Lung (tissue), 12 donors: ENCODE results near the gene PPP1R27. TPM values are rescaled to one million over a fixed set of nuclear protein-coding genes. Genes with fewer than 3 reads are reported as not detected.

Experiments
- ATAC-seq: fragments of 200-7000 bp; cut with Tn5 transposase; one replicate; pipeline ENCODE4 v1.9.1; 2020; ENCODE audit warnings: moderate number of reproducible peaks; ENCODE audit not compliant: insufficient read depth, low FRiP score
- DNase-seq, 3 donors: peaks; one replicate each; pipeline ENCODE4 v3.0.0-alpha.2; 2013 to 2017
- H3K27ac ChIP-seq, 2 donors: one replicate each; pipeline ENCODE4 v1.5.1; 2013; ENCODE audit warnings: mild to moderate bottlenecking in 2 of 2, moderate library complexity in 2 of 2, control low read depth in 1 of 2, inconsistent platforms in 1 of 2, low read depth in 1 of 2, low read length in 1 of 2
- H3K27me3 ChIP-seq, 3 donors: one replicate each; pipeline ENCODE4 v1.5.1; 2013; ENCODE audit warnings: low read length in 2 of 3; ENCODE audit not compliant: control insufficient read depth in 3 of 3, insufficient read depth in 3 of 3
- H3K36me3 ChIP-seq, 4 donors: one replicate each; pipeline ENCODE4 v1.5.1; 2013; ENCODE audit warnings: low read length in 4 of 4, mild to moderate bottlenecking in 1 of 4, moderate library complexity in 1 of 4; ENCODE audit not compliant: control insufficient read depth in 4 of 4, insufficient read depth in 4 of 4
- H3K4me1 ChIP-seq, 5 donors: one replicate each; pipeline ENCODE4 v1.5.1; 2013; ENCODE audit warnings: low read length in 5 of 5, mild to moderate bottlenecking in 2 of 5, moderate library complexity in 1 of 5; ENCODE audit not compliant: control insufficient read depth in 5 of 5, insufficient read depth in 5 of 5
- H3K4me3 ChIP-seq: one replicate; pipeline ENCODE4 v1.5.1; 2013; ENCODE audit warnings: mild to moderate bottlenecking, control low read depth, moderate library complexity
- H3K9ac ChIP-seq, 2 donors: one replicate each; pipeline ENCODE4 v1.5.1; 2013; ENCODE audit warnings: low read length in 2 of 2, control low read depth in 1 of 2; ENCODE audit not compliant: insufficient read depth in 1 of 2
- H3K9me3 ChIP-seq, 4 donors: one replicate each; pipeline ENCODE4 v1.5.1; 2013; ENCODE audit warnings: low read length in 3 of 4, mild to moderate bottlenecking in 1 of 4, moderate library complexity in 1 of 4; ENCODE audit not compliant: control insufficient read depth in 4 of 4, insufficient read depth in 3 of 4
- CTCF ChIP-seq: IDR thresholded peaks from 2 replicates; pipeline ENCODE4 v1.5.1; 2012; ENCODE audit warnings: mild to moderate bottlenecking; ENCODE audit errors: control extremely low read depth, extremely low read depth
- WGBS, 2 donors: extraction: QIAGEN DNeasy Blood & Tissue Kit; methylation state at CpG; one replicate each; pipeline ENCODE4 v1.1.7; 2013; 5-methylcytosine and 5-hydroxymethylcytosine counted together
- polyA plus RNA-seq, 2 donors: library from polyadenylated mRNA; stranded (reverse); fragments of 200-250 nt; gene quantifications; one replicate each; pipeline ENCODE4 v1.2.1, GENCODE V29; 2013
- total RNA-seq, 2 donors: library from RNA; depleted of rRNA in 1 of 2; stranded (reverse); fragments of >200 nt in 1 of 2; gene quantifications; one replicate each; pipeline ENCODE4 v1.2.1, GENCODE V29; 2014 to 2021
- donor health status: control.
- donor health status: control.
- donor health status: Bipolar disorder and iron deficiency.
- donor health status: healthy.
- donor health status: DM: yes; HTN: yes; CAD: no.

The PPP1R27 gene
- total and polyA plus RNA-seq, 4 donors: 0.13 TPM; not detected in 3

- Histone ChIP-seq H3K9ac (no peak overlapping the region), H3K27ac (peak overlapping the region in 1 of 2 donors; percentile 70), H3K27me3 (no peaks in the 10 kb centered on the region), H3K4me1 (peaks cover 0 to 4% (median 0%) of the 10 kb centered on the region in 5 donors), H3K36me3 (peaks cover 8 to 54% (median 32%) of the 10 kb centered on the region in 4 donors), H3K9me3 (no peaks in the 10 kb centered on the region), H3K4me3 (no peak overlapping the region)
- DNase-seq (no peak), ATAC-seq (no peak)
- no peak for TF ChIP-seq CTCF
- WGBS, 2 donors: 68 to 75% methylated on average over 21 of the region's 21 CpGs
Observed at GRCh38 chr17:81842725-81843504, 8.1 kb upstream of the PPP1R27 start.

- no peaks in the 10 kb centered on the region for H3K9me3 ChIP-seq
- WGBS, 2 donors: 93 to 94% methylated on average over 11 of the region's 11 CpGs
- DNase-seq (no peak), ATAC-seq (no peak)
- H3K36me3 ChIP-seq: peaks cover 8 to 54% (median 31%) of the 10 kb centered on the region in 4 donors
- H3K4me3 ChIP-seq: no peak overlapping the region
- no peak for TF ChIP-seq CTCF
- H3K27me3 ChIP-seq: no peaks in the 10 kb centered on the region
- peaks cover 0 to 4% (median 0%) of the 10 kb centered on the region in 5 donors for H3K4me1 ChIP-seq
- H3K9ac ChIP-seq: no peak overlapping the region
- H3K27ac ChIP-seq: no peak overlapping the region
Observed at GRCh38 chr17:81842378-81842724, 7.5 kb upstream of the PPP1R27 start.

GRCh38 chr17:81841866-81842265, 7.0 kb upstream of the PPP1R27 start:
- 69 to 87% methylated on average over 15 of the region's 15 CpGs for WGBS, 2 donors
- no peak for TF ChIP-seq CTCF
- Histone ChIP-seq H3K4me3 (no peak overlapping the region), H3K27ac (no peak overlapping the region), H3K4me1 (peaks cover 0 to 4% (median 0%) of the 10 kb centered on the region in 5 donors), H3K9ac (no peak overlapping the region), H3K9me3 (no peaks in the 10 kb centered on the region), H3K27me3 (no peaks in the 10 kb centered on the region), H3K36me3 (peaks cover 8 to 49% (median 29%) of the 10 kb centered on the region in 4 donors)
- no peak for DNase-seq
- no peak for ATAC-seq
